NCI-H1092 (cell line): Measurements from ENCODE around the gene ZNF354C.

Experiments
- DNase-seq: peaks from one replicate; lab custom pipeline; 2025; lab: John Stamatoyannopoulos, UW

ZNF354C gene

DNA sequence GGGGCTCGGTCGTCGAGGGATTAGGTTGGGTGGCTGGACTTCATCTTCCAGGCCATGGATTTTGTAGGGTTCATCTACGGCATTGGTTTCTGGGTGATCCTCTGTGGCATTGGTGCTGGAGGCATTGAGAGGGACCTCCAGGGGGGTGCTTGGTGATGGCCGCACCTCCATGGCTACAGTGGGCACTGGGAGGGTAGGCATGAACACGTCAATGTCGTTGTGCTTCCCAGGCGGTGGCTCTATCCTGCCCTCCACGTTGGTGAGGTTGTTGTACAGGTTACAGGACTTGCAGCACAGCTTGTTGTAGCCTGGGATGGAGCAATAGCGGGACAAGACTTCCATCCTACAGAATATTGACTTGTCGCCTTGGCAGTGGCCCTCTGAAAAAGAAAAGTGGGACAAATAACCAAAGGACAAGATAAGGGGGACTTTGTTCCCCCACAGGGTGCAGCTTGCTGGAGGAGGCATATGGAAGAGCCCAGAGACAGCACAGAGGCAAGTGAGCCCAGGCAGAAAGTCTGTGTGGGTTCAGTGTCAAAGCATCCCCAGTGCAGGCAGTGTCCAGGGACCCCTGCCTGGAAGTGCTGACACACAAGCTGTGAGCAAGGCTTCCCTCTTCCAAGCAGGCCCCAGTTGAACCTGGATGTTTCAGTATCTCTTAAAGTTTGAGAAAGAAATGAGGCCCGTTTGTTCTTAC, 53.9 kb downstream of the ZNF354C start:
- DNase-seq, result no peak

DNA sequence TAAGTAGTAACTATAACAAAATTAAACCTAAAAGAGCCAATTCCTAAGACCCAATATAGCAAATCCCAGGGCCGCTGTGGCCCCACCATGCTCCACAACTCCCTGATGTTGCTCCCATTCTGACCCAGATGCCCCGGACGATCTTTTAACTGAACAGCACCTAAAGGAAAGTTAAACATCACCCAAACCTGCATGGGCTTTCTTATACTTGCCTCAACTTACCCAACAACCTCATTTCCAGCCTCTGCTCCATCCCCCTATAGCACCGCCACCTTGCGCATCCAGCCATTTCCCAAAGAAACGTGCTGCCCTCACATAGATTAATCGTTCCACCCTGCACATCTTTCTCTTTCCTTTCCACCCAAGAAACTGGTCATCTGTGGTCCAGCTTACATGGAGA, 54.6 kb downstream of the ZNF354C start:
- no peak for DNase-seq

DNA sequence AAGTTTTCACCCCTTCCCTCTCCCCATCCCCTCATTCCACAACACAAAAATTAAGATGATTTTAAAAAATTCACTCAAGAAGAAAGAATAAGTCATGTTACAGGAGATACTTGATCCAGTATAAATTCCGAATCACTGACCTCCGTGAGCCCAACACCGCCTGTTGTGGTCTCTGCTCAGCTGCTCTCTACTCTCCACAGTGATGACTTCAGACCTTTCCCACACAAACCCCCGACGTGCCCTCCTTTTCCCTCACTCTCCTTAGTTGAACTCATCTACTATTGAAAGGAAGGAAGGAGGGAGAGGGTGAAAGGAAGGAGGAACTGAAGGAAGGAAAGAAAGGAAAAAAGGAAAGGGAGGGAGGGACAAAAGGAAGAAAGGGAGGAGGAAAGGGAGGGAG, 55.1 kb downstream of the ZNF354C start:
- DNase-seq, result no peak

DNA sequence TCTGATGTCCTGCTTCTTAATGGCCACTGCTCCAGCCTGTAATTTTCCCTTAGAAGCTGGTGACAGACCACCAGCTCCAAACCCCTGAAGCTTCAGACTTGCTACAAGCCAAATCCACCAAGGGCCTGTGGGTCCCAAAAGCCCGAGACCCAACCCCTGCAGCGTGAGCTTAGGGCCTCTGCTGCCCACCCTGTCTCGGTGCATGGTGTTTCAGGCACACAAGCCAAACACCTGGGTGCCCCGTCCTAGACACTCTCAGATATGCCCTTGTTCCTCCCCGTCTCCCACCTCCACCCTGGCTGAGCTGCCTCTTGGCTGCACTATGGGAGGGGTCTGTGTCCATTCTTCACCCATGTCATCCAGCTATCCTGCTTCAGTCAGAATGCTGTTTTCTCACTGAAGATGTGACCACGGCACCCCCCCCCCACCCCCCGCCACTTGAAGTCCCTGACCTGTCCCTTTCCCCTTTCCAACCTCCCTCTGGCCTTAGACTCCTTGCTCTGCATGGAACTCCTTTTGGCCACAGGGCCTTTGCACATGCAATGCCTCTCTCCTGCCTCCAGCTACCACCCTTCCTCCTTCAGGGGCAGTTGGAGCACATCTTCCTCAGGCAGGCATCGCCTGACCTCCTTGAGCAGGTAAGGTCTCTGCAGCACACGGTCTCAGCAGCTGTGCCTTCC, 55.8 kb downstream of the ZNF354C start:
- no peak for DNase-seq

DNA sequence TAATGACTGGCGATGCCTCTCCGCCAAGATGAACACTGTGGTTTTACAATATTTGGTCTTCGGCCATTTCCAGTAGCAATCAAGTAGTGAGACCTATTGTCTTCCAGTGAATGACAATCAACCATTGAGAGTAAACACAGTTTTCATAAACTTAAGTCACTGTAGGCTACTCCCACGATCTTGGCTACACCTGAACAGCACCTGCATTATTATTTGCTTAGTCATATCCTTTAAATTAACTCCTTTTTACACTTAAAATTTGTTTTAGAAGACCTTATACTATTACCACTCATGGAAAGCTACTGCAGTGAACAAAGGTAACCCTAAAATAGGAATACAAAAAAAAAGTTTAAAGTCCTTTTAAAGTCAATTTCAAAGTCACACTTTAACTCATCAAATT, 58.2 kb downstream of the ZNF354C start:
- DNase-seq, result no peak

DNA sequence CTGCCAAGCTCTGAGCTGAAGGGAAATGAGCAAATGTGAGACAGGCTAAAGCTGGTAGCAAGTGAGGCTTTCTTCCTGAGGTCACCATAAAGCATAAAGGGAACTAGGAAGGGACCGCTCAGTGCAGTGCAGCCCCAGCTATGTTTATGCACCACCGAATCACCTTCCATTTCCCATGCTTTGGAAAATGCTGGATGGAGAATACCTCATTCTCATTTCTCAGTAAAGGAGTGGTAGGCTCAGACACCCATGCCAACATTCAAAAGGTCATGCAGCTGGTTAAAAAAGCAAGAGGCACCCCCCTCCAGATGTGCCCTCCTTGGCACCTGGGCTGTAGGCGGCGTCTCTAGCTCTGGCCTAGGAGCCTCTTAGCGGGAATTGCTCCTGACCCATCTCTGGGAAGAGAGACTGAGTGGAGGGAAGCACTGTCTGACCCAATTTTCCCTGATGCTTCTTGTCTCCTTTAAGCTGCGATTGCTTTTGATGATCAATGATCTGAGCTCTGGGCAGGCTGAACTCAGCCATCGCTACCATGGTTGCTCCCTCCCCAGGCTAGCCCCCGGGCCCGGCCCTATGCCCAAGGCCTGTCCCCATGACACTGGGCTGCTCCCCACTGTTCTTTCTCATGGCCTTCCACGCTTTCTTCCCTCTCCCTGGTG, 58.7 kb downstream of the ZNF354C start:
- no peak for DNase-seq

DNA sequence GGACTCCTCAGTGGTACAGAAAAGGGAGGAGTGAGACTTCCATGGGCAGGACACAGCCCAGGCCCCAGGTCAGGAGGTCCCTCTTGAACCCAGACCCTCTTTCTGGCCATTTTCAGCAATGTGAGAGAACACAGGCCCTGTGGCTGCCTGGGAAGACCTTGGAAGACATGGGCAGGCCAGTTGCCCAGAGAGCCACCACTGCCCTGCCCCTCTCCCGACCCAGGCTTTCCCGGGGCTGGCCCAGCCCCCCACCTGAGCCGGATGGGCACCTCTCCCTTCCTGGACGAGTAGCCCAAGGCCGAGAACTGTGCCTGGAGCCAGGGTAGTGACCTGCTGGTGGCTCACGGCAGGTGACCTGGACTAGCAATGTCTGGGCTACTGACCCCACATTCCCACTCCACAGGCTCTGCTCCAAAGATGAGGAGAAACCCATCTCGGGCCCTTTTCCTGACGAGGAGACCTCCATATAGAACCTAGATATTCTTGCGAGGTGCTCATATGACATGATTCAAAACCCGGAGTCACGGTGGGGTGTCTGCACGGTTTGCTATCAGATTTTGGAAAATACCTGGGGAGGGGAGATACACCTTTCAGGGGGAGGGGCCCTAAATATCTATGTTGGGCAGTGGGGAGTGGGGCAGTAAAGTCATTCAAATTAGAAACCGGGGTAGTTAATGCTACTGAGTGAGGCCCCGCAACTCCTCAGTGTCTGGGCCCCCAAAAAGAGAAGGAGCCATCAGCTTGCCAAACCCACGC, 59.4 kb downstream of the ZNF354C start:
- no peak for DNase-seq

DNA sequence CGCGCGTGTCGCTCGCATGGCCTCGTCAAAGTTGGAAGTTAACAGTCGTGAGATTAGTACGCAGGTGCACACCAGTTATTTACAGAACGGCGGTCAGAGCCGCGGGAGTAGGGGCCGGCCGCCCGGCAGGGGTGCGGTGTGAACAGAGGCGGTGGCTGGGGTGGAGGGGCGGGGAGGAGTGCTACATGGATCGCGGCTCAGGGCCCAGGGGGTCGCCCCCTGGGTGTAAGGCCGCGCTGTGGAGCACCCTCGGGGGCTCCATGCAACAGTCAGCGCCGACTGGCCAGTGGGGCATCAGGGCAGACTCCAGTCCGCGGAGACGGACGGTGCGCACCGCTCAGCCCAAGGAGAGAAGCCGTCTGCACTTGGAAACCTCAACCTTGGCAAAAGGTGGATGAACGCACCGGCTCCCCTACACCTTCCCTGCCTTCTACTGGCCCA, 60.3 kb downstream of the ZNF354C start:
- DNase-seq, result no peak

DNA sequence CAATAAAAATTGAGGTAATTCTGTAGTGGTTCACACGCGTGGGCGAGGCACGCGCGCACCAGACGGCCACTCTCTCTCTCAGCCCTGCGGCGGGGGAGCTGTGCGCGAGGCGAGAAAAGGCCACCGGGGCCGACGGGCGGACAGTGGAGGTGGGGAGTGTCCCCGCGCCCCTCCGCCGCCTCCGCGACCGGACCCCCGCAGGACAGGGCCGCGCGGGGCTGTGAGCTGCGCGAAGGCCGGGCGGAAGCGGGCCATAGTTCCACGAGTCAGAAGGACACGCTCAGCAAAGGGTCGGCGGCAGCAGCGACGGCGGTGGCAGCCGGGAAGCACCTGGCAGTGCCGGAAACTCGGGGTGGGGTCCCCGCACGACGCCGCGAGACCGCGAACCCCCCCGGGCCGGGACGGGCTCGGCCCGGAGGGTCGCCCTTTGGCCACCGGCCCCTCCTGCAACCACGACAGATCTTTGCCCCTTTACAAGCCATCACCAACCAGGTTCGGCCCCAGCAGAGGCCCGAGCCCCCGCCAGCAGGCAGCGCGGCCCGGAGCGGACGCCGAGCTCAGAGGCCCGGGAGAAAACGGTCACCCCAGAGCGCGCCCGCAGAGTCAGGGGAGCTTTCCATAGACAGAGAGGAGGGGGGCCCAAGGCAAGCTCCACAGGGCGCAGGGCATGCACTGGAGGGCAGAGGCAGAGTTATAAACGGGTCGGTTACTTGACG, 60.9 kb downstream of the ZNF354C start:
- no peak for DNase-seq

DNA sequence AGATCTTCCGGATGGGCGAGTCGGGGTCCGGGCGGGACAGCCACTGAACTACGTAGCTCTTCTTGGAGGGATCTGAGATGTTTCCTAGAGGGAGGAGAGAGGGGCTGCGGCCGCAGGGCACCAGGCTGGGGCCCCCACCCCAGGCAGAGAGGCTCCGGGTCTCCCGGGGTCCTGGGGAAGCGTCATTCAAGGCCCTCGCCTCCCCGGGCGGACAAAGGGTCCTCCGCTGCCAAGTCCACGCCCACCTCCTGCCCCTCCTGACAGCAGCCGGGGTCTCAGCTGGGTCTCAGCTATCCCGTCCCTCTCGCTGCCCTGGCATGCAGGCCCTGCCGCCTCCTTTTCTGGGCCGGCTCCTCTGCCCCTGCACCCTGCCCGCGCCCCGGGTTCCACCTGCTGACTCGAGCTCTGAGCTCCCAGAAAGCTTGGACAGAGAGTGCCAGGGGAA, 61.5 kb downstream of the ZNF354C start:
- no peak for DNase-seq

DNA sequence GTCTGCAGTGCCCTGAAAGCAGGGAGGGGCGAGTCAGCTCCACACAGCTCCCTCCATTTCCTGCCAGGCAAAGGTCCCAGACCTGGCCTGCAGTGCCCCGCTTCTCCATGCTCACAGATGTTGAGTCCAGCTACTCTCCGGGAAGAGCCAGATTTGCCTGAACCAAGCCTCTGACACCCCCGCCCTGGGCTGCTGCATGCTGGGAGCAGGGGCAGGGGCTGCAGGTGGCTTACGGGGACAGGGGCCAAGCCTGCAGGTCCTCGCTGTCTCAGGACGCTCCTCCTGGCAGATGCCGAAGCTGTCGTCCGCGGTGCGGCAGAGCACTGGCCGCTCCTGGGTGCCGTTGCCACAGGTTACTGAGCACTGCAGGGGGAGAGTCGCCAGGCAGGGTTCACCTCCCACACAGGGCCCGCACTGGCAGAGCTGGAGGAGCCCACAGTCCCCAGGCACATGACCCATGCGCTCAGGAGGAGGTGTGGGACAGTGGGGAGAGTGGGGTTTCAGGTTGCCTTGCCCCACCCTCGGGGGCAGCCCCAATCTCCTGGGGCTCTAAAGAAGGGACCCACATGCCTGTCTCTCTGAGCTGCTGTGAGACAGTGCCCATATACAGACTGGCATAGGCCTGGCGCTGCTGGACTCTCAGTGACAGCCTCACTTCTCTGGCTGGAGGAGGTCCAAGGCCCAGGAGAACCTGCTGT, 62.4 kb downstream of the ZNF354C start:
- no peak for DNase-seq

DNA sequence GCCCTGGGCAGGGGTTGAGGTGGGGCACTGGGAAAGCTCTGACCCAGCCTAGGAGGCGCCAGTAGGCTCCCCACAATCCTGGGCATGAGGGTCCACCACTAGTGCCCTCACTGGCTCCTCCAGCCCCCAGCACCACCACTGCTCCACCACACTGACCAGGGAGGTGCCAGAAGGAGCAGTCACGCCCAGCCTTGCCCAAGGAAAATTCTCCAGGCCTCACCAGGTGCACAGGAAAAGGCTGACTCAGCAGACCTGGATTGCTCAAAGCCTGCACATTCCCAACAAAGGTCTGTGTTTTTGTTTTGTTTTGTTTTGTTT, 62.9 kb downstream of the ZNF354C start:
- no peak for DNase-seq

DNA sequence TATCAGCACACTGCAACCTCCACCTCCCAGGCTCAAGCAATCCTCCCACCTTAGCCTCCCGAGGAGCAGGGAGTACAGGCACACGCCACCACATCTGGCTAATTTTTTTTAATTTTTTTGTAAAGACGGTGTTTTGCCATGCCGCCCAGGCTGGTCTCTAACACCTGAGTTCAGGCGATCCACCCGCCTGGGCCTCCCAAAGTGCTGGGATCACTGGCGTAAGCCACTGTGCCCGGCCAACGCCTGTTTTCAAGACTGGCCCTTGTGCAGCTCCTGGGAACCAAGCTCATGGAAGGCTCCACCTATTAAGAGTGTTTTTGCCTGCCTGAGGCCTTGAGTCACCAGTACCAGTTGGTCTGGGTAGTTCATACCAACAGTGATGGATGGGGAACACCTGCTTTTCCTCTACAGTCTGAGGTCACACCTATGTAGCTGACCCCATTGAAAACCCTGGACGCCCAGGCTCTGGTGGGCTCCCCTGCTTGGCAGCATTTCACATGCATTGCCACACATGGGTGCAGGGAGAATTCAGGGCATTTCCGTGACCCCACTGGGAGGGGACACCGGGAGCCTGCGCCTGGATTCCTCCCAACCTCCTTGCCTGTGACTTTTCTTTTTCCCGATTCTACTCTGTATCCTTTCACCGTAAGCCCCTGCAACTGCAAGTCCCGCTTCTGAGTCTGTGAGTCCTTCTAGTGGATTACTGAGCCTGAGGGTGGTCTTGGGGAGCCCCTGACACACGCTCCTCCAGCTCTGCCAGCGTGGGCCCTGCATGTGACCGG, 63.5 kb downstream of the ZNF354C start:
- no peak for DNase-seq

DNA sequence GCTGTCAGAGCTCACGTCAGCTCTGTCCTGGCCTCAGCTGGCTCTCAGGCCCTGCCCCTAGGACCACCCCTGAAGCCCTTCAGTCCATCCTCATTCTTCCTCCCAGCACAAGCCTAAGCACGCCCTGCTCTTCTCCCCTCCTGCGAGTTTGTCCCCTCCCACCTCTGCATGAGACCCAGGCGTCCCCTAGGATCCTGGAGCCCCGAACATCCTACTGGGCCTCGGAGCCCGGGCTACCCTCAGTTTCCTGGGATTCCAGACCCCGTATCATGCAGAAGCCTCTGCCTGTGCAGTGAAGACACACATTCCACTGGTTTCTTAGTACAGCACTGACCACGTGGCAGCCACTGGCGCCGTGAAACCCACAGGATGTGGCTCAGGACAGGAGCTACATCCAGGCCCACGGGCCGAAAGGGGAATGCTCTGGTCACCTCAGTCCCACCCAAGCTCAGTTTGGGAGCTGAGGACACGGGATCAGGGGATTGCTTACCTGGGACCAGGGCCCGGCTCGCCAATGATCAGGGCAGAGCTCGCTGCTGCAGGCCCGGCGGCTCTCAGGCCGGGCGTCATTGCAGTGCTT, 64.2 kb downstream of the ZNF354C start:
- no peak for DNase-seq

DNA sequence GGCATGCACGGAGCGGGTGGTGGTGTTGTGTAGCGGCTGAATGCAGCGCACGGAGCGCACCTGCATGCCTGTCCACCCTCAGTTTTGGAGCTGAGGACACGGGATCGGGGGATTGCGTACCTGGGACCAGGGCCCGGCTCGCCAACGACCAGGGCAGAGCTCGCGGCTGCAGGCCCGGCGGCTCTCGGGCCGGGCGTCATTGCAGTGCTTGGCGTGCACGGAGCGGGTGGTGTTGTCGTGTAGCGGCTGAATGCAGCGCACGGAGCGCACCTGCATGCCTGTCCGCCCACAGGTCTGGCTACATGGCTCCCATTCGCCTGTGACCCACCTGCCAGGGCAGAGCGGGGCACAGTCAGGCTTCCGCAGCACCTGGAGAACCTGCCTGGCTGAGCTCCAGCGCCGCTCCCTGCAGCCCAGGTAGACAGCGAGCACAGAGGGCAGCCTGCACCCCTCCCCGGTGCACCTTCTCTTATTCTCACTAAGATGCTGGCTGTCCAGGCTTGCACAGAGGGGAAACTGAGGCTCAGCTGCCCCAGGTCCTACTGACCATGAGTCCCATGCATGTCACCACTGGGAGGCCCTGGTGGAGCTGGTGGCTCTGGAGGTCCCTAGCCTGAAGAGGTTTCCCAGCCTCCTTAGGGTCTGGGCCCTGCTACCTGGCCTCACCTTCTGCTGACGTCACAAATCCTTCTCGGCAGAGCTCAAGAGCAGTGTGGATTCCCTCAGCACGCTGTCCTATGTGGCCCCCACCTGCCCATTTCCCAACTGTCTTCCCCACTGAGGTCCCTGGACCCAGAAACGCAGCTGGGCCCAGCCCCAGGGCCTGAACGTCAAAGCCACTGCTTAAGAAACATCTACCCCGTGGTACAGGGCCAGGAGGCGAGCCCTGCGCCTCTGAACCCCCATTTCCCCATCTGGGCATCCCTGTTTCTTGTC, 64.9 kb downstream of the ZNF354C start:
- DNase-seq, result no peak

DNA sequence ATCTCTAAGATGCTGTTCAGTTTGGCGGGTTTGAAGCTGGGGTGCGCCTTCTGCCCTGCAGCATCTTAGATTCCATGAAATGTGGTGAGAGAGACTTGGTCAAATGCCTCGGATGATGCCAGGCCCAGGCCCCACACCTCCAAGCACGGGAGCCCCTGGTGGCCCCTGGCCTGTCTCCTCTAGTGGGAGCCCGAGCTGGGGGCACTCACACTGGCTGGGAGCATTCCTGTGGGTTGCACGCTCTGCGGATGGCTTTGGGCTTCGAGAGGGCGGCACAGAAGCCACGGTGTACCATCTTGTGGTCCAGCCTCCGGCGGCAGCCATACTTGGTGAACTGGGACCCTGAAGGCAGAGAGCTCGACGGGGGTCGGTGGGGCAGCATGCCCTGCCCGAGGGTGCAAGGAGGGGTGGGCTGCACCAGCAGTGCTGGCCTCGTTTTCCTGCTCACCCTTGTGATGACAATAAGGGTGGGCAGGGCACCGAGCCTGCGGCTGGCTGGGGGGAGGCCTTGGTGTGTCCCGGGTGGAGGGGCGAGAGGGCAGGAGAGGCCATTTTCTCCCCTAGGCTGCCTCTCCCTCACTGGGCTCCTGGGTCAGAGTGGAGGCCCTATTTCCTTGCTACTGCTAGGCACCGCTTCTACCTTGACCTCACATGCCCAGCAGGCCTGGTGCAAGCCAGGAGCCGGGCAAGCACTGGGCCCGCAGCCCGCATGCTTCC, 65.8 kb downstream of the ZNF354C start:
- no peak for DNase-seq

DNA sequence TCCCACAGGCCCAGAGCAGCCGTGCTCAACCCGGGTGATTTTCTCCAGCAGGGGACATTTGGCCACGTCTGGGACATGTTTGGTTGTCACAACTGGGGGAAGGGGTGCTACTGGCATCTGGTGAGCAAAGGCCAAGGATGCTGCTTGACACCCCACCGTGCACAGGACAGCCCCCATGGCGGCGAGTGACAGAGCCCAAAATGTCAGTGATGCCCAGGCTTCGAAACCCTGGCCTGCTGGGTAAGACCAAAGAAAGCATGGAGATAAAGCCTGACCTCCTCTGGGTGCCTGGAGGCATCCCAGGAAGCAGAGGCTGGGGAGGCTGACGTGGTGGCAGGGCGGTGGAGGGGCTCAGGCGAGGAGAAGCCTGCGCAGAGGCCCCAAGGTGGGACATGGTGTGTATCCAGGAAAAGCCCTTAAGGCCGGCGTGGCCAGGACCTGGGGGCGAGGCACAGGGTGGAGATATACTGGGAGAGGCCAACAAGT, 66.4 kb downstream of the ZNF354C start:
- DNase-seq, result no peak
